GM18520 (cell line): ENCODE measurements around the gene TEX19.

Source experiments
- ATAC-seq: cut with Tn5 transposase; IDR thresholded peaks from one replicate; pipeline ENCODE4 v1.9.1; 2021; ENCODE audit not compliant: unreplicated experiment

The TEX19 gene, protein sequence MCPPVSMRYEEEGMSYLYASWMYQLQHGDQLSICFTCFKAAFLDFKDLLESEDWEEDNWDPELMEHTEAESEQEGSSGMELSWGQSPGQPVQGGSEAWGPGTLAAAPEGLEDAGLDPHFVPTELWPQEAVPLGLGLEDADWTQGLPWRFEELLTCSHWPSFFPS

DNA sequence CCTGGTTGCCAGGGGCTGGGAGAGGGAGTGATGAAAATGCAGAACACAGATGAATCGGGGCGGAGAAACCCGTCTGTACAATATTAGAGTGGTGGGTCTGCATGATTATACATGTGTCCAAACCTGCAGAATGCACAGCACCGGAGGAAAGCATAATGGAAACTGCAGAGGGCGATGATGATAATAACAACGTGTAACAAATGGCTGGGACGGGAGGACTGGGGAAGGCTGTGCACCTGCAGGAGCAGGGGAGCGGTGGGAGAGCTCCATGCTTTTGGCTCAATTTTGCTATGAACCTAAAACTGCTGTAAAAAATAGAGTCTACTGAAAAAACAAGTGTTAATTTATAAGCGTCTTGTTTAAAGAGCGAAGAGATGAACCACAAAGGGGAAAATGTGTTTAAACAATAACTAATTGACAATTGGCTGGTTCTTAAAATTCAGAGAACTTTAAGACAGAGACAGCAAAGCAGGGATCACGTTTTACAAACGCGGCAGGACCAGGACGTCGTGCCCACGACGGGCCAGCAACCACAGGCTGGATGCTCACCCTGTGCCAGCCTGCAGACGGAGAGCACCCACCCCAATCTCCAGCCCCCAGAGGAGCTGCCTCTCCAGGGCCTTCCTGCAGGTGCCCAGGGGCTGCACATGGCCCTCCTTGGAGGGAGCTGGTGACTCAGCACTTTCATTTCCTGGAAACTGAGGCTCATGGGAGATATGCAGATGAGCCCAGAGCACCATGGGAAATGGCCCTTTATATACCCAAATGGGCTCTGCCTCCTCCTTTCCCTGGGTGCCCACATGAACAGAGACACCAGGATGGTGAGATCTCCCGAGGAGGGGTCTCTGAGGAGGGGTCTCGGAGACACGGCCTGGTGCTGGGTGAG, at the start of gene TEX19:
Gene TEX19 (plus strand): TSS at position 783 of the 886 bp plus-strand sequence. CDS start 2,904 bp downstream, outside the sequence.
- ATAC-seq: no peak

DNA sequence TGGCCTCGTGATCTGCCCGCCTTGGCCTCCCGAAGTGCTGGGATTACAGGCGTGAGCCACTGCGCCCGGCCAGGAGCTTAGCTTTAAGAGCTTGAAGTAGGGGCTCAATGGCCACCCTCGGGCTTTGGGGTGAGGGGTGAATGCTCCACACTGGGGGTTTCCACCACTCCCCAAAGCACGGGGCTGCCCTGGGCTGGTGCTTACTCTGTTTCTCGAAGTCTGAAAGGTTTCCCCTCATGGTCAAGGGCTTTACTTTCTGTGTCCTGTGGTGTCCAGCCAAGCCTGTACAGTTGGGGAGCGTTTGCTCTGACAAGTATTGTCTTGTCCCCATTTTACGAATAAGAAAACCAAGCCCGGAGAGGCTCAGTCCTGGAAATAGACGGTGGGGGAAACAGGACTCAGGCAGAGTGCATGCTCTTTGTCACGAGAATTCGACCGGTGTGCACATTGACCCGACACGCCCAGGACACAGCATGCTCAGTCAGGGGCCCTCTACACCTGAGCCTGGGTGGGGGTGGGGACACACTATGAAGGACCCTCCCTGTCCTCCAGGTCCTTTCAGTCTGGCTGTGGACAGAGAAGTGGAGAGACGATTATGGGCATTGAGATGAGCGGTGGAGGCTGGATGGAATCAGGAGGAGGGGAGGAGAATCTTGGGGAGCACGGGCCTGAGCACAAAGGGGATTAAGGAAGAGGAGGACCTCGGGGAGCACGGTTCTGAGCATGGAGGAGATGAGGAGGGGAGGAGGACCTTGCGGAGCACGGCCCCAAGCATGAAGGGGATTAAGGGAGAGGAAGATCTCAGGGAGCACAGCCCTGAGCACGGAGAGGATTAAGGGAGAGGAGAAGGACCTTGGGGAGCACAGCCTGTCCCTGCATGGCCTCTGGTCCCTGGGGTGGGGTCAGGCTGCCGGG, 49.1 kb upstream of the TEX19 start:
- ATAC-seq: no peak

GRCh38 chr17:82310877-82311276, 48.2 kb upstream of the TEX19 start:
- no peak for ATAC-seq

- ATAC-seq: no peak
Measured at GRCh38 chr17:82311971-82312370, 47.1 kb upstream of the TEX19 start.

- no peak for ATAC-seq
Measured at GRCh38 chr17:82313195-82314011, 45.6 kb upstream of the TEX19 start.

- ATAC-seq: no peak
Measured at GRCh38 chr17:82314012-82314726, 44.9 kb upstream of the TEX19 start.

DNA sequence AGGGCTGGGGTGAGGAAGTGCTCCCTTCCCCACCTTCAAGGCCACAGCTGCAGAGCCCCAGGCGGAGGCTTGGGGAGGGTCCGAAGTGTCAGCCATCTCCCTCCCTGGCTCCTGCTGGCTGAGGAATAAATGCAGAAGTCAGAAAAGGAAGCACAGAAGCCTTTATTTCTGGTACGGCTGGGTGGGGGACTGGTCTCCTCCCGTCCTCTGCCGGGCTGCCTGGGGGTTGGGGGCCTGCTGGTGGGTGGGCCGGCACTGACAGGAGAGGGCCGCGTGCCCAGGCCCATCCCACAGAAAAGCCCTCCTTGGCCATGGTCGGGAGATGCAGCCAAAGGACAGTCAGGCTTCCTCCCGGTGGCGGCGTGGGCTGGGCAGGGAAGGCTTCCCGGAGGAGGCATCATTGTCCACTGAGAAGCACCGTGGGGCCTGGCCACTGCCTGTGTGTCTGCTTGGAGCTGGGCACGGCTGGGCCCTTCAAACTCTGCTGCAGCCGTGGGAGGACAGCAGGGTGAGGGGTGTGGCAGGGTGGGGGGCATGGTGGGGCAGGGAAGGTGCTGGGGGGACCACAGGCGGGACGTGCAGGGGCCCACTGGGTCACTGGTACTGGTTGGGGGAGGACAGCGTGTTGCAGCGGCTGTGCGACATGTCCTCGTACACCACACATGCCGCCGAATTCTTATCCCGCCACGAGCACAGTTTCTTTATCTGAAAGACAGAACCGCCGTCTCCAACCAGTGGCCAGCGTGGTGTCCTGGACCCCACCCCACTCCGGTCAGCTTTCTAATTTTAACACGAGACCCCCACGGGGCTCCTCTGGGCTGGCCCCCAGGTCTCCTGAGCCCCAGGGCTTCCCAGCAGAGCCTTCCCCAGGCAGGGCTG, 44.1 kb upstream of the TEX19 start:
- ATAC-seq: no peak

DNA sequence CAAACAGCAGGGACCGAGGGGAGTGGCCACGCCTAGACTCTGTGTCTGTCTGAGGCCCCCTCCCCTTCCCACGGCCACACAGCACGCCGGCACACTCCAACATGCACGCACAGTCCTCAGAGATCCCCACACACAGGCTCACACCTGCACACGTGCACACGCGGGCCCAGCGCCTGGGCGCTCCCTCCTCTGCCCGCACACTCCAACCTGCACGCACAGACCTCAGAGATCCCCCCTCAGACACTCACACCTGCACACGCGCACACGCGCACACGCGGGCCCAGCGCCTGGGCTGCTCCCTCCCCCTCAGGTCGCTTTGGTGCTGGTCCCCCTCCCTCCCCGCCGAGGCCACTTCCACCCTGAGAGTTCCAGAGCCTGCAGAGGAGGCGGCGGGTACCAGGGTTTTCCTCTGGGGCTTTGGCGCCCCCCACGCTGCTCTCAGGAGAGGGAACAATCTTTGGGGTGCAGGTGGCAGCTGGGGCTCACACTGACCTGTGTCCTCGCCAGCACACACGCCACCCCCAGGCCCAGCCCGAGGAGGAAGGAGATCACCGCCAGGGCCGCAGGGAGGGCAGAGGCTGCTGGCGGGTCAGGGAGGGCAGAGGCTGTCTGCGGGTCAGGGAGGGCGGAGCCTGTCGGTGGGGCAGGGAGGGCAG, 43.2 kb upstream of the TEX19 start:
- no peak for ATAC-seq

GRCh38 chr17:82316651-82317393, 42.2 kb upstream of the TEX19 start:
- ATAC-seq: no peak

DNA sequence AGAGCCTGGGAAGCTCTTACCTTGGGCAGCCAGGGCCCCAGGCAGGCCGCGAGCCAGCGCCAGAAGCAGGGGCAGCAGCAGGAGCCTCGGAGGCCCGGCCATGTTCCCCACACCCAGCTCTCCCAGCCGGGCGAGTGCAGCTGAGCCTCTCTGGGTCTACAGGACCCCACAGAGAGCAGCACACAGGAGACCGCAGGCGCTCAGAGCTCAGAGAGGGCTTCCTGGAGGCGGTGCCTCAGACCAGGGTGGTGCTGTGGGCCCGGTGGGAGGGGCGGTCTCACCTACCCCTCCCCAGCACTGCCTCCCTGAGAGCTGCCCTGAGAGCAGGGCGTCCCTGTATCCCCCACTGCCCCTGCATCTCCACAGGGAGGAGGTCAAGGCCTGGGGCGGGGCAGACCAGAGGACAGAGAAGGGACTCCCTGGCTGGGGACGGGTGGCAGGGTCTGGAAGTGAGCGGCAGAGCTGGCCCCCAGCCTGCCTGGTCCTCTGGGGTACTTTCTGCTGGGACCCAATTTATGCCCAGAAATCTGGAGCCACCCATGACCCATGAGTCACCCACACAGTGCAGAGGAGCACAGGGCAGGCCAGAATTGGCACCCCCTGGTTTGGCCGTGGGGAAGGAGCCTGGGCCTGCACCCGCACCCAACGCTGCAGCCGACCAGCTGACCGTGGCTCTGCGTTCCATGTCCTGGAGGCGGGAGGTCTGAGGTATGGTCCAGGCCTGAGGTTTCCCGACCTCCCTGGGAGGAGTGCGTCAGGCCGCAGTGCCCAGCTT, 41.5 kb upstream of the TEX19 start, which contains the start of gene CD7:
Gene CD7 (minus strand): TSS at position 215 of the 775 bp plus-strand sequence. CDS start 113 bp downstream, at position 102.
- ATAC-seq: no peak

- no peak for ATAC-seq
Measured at GRCh38 chr17:82318169-82318498, 40.9 kb upstream of the TEX19 start.

DNA sequence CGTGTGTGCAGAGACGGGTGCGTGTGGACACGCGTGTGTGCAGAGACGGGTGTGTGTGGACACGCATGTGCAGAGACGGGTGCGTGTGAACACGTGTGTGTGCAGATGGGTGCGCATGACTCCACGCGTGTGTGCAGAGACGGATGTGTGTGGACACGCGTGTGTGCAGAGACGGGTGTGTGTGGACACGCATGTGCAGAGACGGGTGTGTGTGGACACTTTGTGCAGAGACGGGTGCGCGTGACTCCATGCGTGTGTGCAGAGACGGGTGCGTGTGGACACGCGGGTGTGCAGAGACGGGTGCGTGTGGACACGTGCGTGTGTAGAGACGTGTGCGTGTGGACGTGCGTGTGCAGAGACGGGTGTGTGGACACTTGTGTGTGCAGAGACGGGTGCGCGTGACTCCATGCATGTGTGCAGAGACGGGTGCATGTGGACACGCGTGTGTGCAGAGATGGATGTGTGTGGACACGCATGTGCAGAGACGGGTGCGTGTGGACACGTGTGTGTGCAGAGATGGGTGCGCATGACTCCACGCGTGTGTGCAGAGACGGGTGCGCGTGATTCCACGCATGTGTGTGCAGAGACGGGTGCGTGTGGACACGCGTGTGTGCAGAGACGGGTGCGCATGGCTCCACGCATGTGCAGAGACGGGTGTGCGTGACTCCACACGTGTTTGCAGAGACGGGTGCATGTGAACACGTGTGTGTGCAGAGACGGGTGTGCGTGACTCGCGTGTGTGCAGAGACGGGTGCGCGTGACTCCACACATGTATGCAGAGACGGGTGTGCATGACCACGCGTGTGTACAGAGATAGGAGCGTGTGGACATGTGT, 40.1 kb upstream of the TEX19 start:
- no peak for ATAC-seq

GRCh38 chr17:82319619-82320062, 39.4 kb upstream of the TEX19 start:
- no peak for ATAC-seq

GRCh38 chr17:82320140-82320840, 38.8 kb upstream of the TEX19 start:
- ATAC-seq: no peak
